GM12892 (cell line): ENCODE measurements around the gene GDPD4.
A peak's percentile ranks its signal among the peaks of the same experiment; 100 is the strongest.
"Not testable (repeated sequence)": the region's sequence is repeated elsewhere in the genome, so short reads cannot be mapped to it uniquely, and the experiment has no call there.

Source experiments
- DNase-seq: peaks from one replicate; pipeline ENCODE4 v3.0.0; 2011; ENCODE audit not compliant: insufficient read length
- FAIRE-seq: peaks from 2 replicates; lab custom pipeline; 2011; peaks lifted over from hg19 to GRCh38; lab: Jason Lieb, UNC
- POLR2A ChIP-seq: IDR thresholded peaks from 2 replicates; pipeline ENCODE4 v1.6.1; 2011; ENCODE audit warnings: low read depth, low read length, control low read depth
- POLR2AphosphoS5 ChIP-seq: IDR thresholded peaks from 2 replicates; pipeline ENCODE4 v1.6.1; 2011; ENCODE audit warnings: low read depth, low read length, control low read depth
- TAF1 ChIP-seq: IDR thresholded peaks from 2 replicates; pipeline ENCODE4 v1.6.1; 2011; ENCODE audit warnings: low read depth, mild to moderate bottlenecking, control low read depth, low read length, borderline replicate concordance

Gene GDPD4

DNA sequence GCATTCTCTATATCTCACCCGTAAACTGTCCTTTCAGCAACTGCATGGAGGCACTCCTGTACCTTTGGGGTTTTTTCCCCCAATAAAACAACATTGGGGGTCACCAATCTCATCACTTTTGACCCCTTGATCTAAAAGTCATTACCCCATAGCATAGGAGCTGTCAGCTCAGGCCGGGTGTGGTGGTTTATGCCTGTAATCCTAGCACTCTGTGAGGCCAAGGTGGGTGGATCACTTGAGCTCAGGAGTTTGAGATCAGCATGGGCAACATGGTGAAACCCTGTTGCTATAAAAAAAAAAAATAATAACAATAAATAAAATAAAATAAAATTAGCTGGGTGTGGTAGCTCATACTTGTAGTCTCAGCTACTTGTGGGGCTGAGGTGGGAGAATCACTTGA is 17.1 kb upstream of the GDPD4 start:
- FAIRE-seq (no peak), DNase-seq (no peak)
- no peak for TF ChIP-seq TAF1
- no peak for TF ChIP-seq POLR2A
- TF ChIP-seq POLR2AphosphoS5 = no peak

DNA sequence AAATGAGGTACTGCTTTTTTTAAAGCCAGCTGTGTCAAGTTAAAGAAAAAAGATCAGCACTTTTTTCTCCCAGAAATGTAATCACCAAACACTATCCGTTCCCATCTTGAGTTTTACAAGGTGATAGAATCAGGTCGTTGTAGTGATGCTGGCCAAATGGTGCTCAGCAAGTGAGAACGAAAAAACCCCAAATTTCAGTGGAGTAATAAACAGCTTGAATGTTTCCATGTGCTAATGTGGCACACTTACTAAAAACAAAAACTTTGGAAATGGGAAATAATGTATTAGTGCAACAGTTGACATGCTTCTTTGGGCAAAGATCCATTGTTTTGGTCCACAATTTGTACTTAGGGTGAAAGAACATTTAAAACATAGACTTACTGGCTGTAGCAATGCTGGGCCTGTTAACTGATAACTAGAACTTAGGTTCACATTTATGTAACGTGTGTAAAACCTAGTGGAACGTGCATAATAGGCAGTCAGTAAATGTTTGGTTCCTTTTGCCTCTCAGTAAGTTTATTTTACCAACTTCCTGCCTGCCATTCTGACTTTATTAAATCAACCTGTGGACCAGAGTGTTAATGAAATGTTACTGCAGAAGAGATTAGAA is 15.4 kb upstream of the GDPD4 start:
- DNase-seq = no peak

DNA sequence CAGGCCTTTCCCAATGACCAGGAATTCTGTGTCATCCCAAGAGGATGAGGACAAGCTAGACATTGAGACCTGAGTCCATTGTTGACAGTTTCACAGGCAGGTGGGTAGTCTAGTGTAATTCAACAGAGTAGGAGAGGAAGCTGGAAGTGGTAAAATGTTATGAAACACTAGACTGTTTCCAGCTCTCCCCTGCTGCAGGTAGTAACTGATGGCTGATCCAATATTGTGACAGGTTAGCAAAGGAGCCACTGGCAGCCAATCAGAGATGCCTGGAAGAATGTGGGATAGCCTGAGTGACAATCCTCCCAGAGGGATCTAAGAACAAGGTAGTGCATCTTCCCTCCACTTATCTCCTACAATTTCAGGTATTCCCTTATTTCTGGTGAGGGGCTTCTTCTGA is 10.6 kb upstream of the GDPD4 start:
- TF ChIP-seq TAF1 (no peak), POLR2A (no peak), POLR2AphosphoS5 (no peak)
- FAIRE-seq = no peak

More for the DNA sequence above, 15.4 kb upstream of the GDPD4 start:
- no peak for FAIRE-seq
- TF ChIP-seq TAF1 (no peak), POLR2AphosphoS5 (no peak), POLR2A (no peak)

DNA sequence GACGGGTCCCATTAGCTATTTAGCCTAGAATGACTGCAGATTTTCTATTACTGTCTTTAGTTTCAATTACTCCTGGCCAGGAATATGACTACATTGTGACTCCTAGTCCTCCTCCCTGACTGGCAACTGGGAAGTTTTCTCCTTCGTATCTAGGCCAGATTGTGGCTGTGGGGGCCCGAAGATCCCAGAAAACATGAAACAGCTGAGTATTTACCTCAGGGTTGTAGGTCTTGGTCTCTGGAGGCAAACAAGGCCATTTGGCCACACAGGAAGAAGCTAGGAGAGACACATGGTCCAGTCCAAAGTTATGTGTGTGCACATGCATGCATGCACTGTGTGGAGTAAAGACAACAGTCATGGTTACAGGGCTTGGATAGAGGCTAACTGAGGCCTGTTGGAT is 10.2 kb upstream of the GDPD4 start:
- TF ChIP-seq TAF1 (no peak), POLR2AphosphoS5 (no peak), POLR2A (no peak)
- FAIRE-seq (no peak), DNase-seq (no peak)

More for the DNA sequence above, 10.6 kb upstream of the GDPD4 start:
- DNase-seq = no peak

DNA sequence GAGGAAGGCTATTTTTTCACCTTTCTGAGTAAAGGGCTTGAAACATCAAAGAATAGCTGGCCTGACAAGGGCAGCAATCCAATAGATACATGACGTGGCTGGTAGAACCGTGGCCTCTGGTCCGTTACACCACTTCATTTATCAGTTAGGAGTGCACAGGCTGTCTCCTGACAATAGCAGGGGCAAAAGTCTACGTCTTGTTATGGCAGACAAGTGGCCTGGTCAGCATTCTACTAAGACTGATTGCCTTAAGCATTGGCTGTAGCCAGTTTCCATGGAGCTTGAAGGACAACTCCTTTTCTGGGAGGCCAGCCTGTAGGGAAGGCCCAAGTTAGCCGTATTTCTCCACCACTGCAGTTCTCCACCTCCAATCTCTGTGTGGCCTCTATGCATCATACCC is 9.2 kb upstream of the GDPD4 start:
- FAIRE-seq = no peak
- TF ChIP-seq POLR2A (no peak), POLR2AphosphoS5 (no peak), TAF1 (no peak)

DNA sequence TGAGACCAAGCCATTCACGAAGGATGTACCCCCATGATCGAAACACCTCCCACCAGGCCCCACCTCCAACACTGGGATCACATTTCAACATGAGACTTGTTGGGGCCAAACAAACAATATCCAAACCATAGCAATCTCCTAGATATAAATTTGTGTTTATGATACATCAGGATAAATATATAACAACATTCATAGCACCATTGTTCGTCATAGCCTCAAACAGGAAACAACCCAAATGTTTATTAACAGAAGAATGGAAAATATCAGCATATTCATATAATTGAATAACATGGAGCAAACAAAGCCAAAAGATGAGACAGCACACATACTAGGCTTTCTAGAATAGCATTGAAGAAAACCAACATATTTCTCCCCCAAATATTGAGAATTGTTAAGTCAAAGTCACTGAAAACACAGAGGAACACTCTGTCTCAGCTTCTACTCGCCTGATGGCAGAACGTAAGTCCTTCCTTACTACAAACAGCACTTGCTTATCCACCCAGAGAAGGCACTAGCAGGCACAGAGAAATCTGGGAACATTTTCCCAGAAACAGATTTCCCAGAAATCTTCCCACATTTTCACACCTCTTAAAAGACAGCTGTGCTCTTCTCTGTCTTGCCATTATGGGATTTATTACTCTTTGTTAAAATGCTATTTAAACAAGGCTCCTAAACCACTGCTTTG is 8.1 kb upstream of the GDPD4 start:
- DNase-seq (no peak), FAIRE-seq (peak; percentile 67)
- TF ChIP-seq POLR2AphosphoS5 = no peak
- no peak for TF ChIP-seq POLR2A
- TF ChIP-seq TAF1 = no peak

More for the DNA sequence above, 9.2 kb upstream of the GDPD4 start:
- DNase-seq = no peak

DNA sequence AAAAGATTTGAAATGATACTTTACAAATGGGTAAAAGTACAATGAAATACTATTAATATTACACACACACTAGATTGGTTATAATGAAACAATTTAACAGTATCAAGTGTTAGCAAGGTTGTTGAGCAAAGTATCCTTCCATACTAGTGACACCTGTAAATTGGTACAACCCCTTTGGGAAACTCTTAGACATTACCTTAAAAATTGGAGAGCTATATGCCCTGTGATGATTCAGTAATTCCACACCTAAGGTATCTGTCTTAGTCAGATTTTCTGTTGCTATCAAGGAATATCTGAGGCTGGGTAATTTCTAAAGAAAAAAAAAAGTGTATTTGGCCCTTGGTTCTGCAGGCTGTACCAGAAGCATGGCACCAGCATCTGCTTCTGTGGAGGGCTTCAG is 7.4 kb upstream of the GDPD4 start:
- no peak for DNase-seq
- no peak for FAIRE-seq

DNA sequence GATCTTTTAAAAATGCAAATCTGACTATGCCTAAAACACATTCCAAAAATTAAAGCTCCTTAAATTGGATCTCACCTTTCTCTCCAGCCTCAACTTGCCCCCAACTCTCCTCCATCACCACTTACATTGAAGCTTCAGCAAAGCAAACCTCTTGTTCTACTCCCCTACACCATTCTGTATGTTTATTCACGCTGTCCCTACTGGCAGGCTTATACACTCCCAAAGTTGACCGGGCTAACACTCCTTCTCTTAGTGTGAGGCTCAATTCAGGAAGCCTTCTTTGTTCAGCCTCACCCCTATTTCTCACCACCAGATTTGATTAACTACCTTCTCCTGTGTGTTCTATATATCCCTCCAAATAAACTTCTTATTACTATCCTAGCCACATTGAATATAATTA is 1.8 kb upstream of the GDPD4 start:
- DNase-seq (no peak), FAIRE-seq (no peak)
- TF ChIP-seq POLR2A (no peak), POLR2AphosphoS5 (no peak), TAF1 (no peak)

More for the DNA sequence above, 7.4 kb upstream of the GDPD4 start:
- TF ChIP-seq POLR2A (no peak), TAF1 (no peak), POLR2AphosphoS5 (no peak)

DNA sequence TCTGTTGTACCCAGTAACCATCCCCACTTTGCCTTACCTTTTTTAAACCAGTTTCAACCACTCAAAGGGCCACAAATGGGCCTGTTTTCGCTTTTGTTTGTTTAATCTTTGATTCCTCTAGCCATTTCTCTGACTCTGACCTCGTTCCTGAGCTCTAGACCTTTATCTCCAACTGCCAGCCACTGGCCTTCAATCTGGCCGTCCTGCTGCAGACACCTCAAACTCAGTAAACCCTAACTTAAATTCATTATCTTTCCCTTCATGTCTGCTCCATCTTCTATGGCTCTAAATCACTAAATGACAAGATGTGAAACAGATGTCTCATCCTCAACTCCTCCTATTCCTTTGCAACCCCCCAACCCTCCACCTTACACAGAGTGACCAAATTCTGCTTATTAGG is 1.3 kb upstream of the GDPD4 start:
- DNase-seq (no peak), FAIRE-seq (no peak)
- no peak for TF ChIP-seq POLR2AphosphoS5
- no peak for TF ChIP-seq TAF1
- no peak for TF ChIP-seq POLR2A

DNA sequence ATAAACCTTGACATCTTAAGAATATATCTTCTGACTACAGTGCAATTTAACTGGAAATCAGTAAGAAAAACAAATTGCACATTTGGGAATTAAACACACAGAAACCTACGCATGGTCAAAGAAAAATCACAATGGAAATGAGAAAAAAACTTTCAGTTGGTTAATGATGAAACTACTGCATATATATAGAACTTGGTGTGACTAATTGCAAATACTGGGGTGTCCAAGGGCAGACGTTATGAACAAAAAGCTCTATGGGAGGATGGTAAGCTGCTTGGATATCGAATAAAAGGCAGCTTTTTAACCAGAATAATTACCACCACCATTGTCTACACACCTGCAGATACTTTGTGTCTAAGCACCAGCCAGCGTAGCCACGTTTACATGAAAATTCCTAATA is 791 bp downstream of the GDPD4 start:
- TF ChIP-seq TAF1 (no peak), POLR2A (no peak), POLR2AphosphoS5 (no peak)
- FAIRE-seq = no peak
- no peak for DNase-seq

DNA sequence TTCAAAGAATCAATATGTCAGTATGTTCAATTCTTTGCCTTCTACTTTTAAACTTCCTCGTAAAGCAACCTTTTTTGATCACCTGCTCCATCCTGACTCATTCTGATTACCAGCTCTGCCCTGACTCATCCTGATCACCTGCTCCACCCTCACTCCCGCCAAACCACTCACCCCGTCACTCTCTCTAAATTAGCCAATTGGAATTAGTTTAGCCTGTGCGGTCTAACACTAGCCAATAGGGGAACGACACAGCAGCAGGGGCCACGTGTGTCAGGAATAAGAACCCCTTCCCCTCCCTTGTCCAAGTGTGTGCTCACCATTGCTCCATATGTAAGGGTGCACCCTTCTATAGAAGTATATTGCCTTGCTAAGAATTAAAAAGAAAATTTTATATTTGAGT is 1.5 kb downstream of the GDPD4 start:
- not testable (repeated sequence) for FAIRE-seq

DNA sequence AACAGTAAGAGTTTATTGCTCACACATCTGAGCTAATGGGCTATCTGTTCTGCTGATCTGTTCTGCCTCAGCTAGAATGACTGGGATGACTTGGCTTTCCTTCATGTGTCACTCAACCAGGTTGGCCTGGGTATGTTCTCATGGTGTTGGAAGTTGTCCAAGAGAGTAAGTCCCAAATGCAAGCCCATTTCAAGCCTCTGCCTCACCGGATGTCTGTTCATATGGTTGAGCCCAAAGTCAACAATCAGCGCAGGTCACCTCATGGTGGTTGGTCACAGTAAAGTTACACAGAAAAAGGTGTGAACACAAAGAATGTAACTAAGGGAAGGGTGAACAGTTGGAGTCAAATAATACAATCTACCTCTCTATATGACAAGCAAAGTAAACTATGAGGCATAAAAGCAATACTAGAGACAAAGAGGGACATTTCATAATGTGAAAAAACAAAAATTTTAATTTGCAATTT is 1.9 kb downstream of the GDPD4 start:
- DNase-seq (no peak), FAIRE-seq (no peak)
- no peak for TF ChIP-seq POLR2A

More for the DNA sequence above, 1.5 kb downstream of the GDPD4 start:
- DNase-seq = not testable (repeated sequence)

DNA sequence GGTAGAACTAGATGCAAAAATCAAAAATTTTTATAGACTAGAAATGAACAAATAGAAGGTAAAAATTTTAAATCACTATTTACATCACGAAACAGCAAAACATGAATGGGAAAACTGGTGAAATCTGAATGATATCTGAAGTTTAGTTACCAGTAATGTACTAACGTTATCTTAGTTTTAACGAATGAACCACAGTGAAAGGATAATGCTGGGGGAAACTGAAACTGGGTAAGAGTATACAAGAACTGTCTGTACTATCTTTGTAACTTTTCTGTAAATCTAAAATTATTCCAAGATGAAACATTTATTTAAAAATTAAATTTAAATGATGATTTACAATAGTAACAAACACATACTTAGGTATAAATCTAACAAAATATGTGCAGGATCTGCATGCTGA is 7.4 kb downstream of the GDPD4 start:
- peak; percentile 27 for FAIRE-seq
- DNase-seq = no peak
- no peak for TF ChIP-seq POLR2AphosphoS5
- no peak for TF ChIP-seq TAF1
- TF ChIP-seq POLR2A = no peak
